IPS-18a (cell line): ENCODE measurements around the gene SMOC2.

Source experiments
- H3K27ac ChIP-seq: one replicate; pipeline ENCODE4 v1.5.1; 2013; ENCODE audit warnings: low read length
- H3K27me3 ChIP-seq: one replicate; pipeline ENCODE4 v1.6.1; 2013; ENCODE audit warnings: mild to moderate bottlenecking, low read length; ENCODE audit not compliant: control insufficient read depth, insufficient read depth
- H3K36me3 ChIP-seq: one replicate; pipeline ENCODE4 v1.6.1; 2013; ENCODE audit warnings: low read depth, low read length; ENCODE audit not compliant: control insufficient read depth
- H3K4me1 ChIP-seq: one replicate; pipeline ENCODE4 v1.6.1; 2013; ENCODE audit warnings: low read depth, low read length; ENCODE audit not compliant: control insufficient read depth
- H3K4me3 ChIP-seq: one replicate; pipeline ENCODE4 v1.5.1; 2013; ENCODE audit warnings: low read length
- H3K9ac ChIP-seq: one replicate; pipeline ENCODE4 v1.6.1; 2013; ENCODE audit warnings: mild to moderate bottlenecking, low read length, moderate library complexity
- H3K9me3 ChIP-seq: one replicate; pipeline ENCODE4 v1.6.1; 2013; ENCODE audit warnings: low read depth, low read length; ENCODE audit not compliant: control insufficient read depth

SMOC2 gene

GRCh38 chr6:168440520-168441433 lies at the start of gene SMOC2:
SMOC2 (plus strand) TSS chr6:168441184; CDS start chr6:168441371, 187 bp downstream.
- no peak within 1 kb of the TSS for H3K27ac ChIP-seq
- H3K27me3 ChIP-seq, result peaks cover 62% of the 10 kb centered on the region
- peak within 1 kb of the TSS; percentile 66 for H3K4me3 ChIP-seq
- H3K9me3 ChIP-seq, result no peaks in the 10 kb centered on the region
- H3K4me1 ChIP-seq, result peaks cover 38% of the 10 kb centered on the region
- no peaks in the 10 kb centered on the region for H3K36me3 ChIP-seq
- no peak within 1 kb of the TSS for H3K9ac ChIP-seq

- no peak overlapping the region for H3K4me3 ChIP-seq
- no peak overlapping the region for H3K9ac ChIP-seq
- no peaks in the 10 kb centered on the region for H3K27me3 ChIP-seq
- H3K27ac ChIP-seq, result no peak overlapping the region
- H3K9me3 ChIP-seq, result no peaks in the 10 kb centered on the region
- no peaks in the 10 kb centered on the region for H3K4me1 ChIP-seq
- H3K36me3 ChIP-seq, result no peaks in the 10 kb centered on the region
Measured at GRCh38 chr6:168393126-168393870, 47.7 kb upstream of the SMOC2 start.

- Histone ChIP-seq H3K27me3 (no peaks in the 10 kb centered on the region), H3K9ac (no peak overlapping the region), H3K27ac (no peak overlapping the region), H3K36me3 (no peaks in the 10 kb centered on the region), H3K4me3 (no peak overlapping the region), H3K9me3 (no peaks in the 10 kb centered on the region), H3K4me1 (no peaks in the 10 kb centered on the region)
Measured at GRCh38 chr6:168394606-168395005, 46.4 kb upstream of the SMOC2 start.

GRCh38 chr6:168395983-168396382 lies 45.0 kb upstream of the SMOC2 start:
- Histone ChIP-seq H3K4me1 (no peaks in the 10 kb centered on the region), H3K36me3 (no peaks in the 10 kb centered on the region), H3K9me3 (no peaks in the 10 kb centered on the region), H3K27ac (no peak overlapping the region), H3K9ac (no peak overlapping the region), H3K4me3 (no peak overlapping the region), H3K27me3 (no peaks in the 10 kb centered on the region)

- Histone ChIP-seq H3K4me1 (no peaks in the 10 kb centered on the region), H3K27me3 (no peaks in the 10 kb centered on the region), H3K36me3 (no peaks in the 10 kb centered on the region), H3K4me3 (no peak overlapping the region), H3K27ac (no peak overlapping the region), H3K9me3 (no peaks in the 10 kb centered on the region), H3K9ac (no peak overlapping the region)
Measured at GRCh38 chr6:168396561-168396960, 44.4 kb upstream of the SMOC2 start.

GRCh38 chr6:168397012-168397411 lies 44.0 kb upstream of the SMOC2 start:
- no peaks in the 10 kb centered on the region for H3K4me1 ChIP-seq
- H3K9me3 ChIP-seq, result no peaks in the 10 kb centered on the region
- H3K36me3 ChIP-seq, result no peaks in the 10 kb centered on the region
- H3K27me3 ChIP-seq, result no peaks in the 10 kb centered on the region
- no peak overlapping the region for H3K27ac ChIP-seq
- no peak overlapping the region for H3K9ac ChIP-seq
- H3K4me3 ChIP-seq, result no peak overlapping the region

GRCh38 chr6:168400037-168400436 lies 40.9 kb upstream of the SMOC2 start:
- no peaks in the 10 kb centered on the region for H3K36me3 ChIP-seq
- H3K9ac ChIP-seq, result no peak overlapping the region
- H3K27me3 ChIP-seq, result no peaks in the 10 kb centered on the region
- H3K27ac ChIP-seq, result no peak overlapping the region
- no peaks in the 10 kb centered on the region for H3K4me1 ChIP-seq
- H3K4me3 ChIP-seq, result no peak overlapping the region
- H3K9me3 ChIP-seq, result no peaks in the 10 kb centered on the region

GRCh38 chr6:168403370-168404005 lies 37.5 kb upstream of the SMOC2 start:
- Histone ChIP-seq H3K36me3 (no peaks in the 10 kb centered on the region), H3K27me3 (no peaks in the 10 kb centered on the region), H3K4me1 (no peaks in the 10 kb centered on the region), H3K4me3 (no peak overlapping the region), H3K9ac (no peak overlapping the region), H3K9me3 (no peaks in the 10 kb centered on the region), H3K27ac (no peak overlapping the region)

- H3K9me3 ChIP-seq, result no peaks in the 10 kb centered on the region
- H3K4me1 ChIP-seq, result no peaks in the 10 kb centered on the region
- no peak overlapping the region for H3K27ac ChIP-seq
- H3K27me3 ChIP-seq, result no peaks in the 10 kb centered on the region
- no peaks in the 10 kb centered on the region for H3K36me3 ChIP-seq
- H3K9ac ChIP-seq, result no peak overlapping the region
- H3K4me3 ChIP-seq, result no peak overlapping the region
Measured at GRCh38 chr6:168404560-168404959, 36.4 kb upstream of the SMOC2 start.

GRCh38 chr6:168407842-168408241 lies 33.1 kb upstream of the SMOC2 start:
- Histone ChIP-seq H3K4me1 (no peaks in the 10 kb centered on the region), H3K27ac (no peak overlapping the region), H3K27me3 (no peaks in the 10 kb centered on the region), H3K4me3 (no peak overlapping the region), H3K9ac (no peak overlapping the region), H3K9me3 (no peaks in the 10 kb centered on the region), H3K36me3 (no peaks in the 10 kb centered on the region)

GRCh38 chr6:168408504-168409136 lies 32.4 kb upstream of the SMOC2 start:
- no peak overlapping the region for H3K9ac ChIP-seq
- H3K36me3 ChIP-seq, result no peaks in the 10 kb centered on the region
- no peaks in the 10 kb centered on the region for H3K9me3 ChIP-seq
- H3K4me3 ChIP-seq, result no peak overlapping the region
- no peaks in the 10 kb centered on the region for H3K4me1 ChIP-seq
- no peaks in the 10 kb centered on the region for H3K27me3 ChIP-seq
- H3K27ac ChIP-seq, result no peak overlapping the region
